GM23338 (cell line): Measurements from ENCODE around the gene SPEF1. TPM values are rescaled to one million over a fixed set of nuclear protein-coding genes. Genes with fewer than 3 reads are reported as not detected.

ENCODE experiments used
- ATAC-seq: fragments of 200-7000 bp; cut with Tn5 transposase; 3 replicates; pipeline ENCODE4 v1.9.1; 2020
- DNase-seq: peaks from one replicate; pipeline ENCODE4 v3.0.0-alpha.2; 2015; ENCODE audit warnings: low spot score
- H2AFZ ChIP-seq: fragments of 200-600 bp; sonication (generic); 2 replicates; pipeline ENCODE4 v1.8.0; 2016; ENCODE audit warnings: antibody characterized with exemption, mild to moderate bottlenecking, moderate library complexity
- H3F3A ChIP-seq: fragments of 200-600 bp; sonication (generic); replicated peaks from 2 replicates; pipeline ENCODE4 v1.8.0; 2017; ENCODE audit warnings: antibody characterized with exemption, mixed run types, low read depth
- H3K27ac ChIP-seq: fragments of 200-600 bp; sonication (generic); 2 replicates; pipeline ENCODE4 v1.6.1; 2016; ENCODE audit warnings: low read depth
- H3K27me3 ChIP-seq: fragments of 200-600 bp; sonication (generic); 2 replicates; pipeline ENCODE4 v1.8.0; 2016; ENCODE audit warnings: mild to moderate bottlenecking, mixed run types, moderate library complexity; ENCODE audit not compliant: insufficient read depth
- H3K36me3 ChIP-seq: fragments of 200-600 bp; sonication (generic); 2 replicates; pipeline ENCODE4 v1.8.0; 2016; ENCODE audit warnings: mild to moderate bottlenecking; ENCODE audit not compliant: insufficient read depth
- H3K4me1 ChIP-seq: fragments of 200-600 bp; sonication (generic); 2 replicates; pipeline ENCODE4 v1.8.0; 2016; ENCODE audit warnings: mild to moderate bottlenecking, moderate library complexity; ENCODE audit not compliant: insufficient read depth
- H3K4me2 ChIP-seq: fragments of 200-600 bp; sonication (generic); 2 replicates; pipeline ENCODE4 v1.7.1; 2017; ENCODE audit warnings: mixed run types
- H3K4me3 ChIP-seq: fragments of 200-600 bp; sonication (generic); 2 replicates; pipeline ENCODE4 v1.6.1; 2016; ENCODE audit warnings: mixed run types
- H3K79me2 ChIP-seq: fragments of 200-600 bp; sonication (generic); replicated peaks from 2 replicates; pipeline ENCODE4 v1.8.0; 2017; ENCODE audit warnings: mild to moderate bottlenecking; ENCODE audit not compliant: insufficient read depth
- H3K9me2 ChIP-seq: fragments of 200-600 bp; sonication (generic); 2 replicates; pipeline ENCODE4 v1.8.0; 2017; ENCODE audit not compliant: insufficient read depth
- H4K20me1 ChIP-seq: fragments of 200-600 bp; sonication (generic); replicated peaks from 2 replicates; pipeline ENCODE4 v1.8.0; 2017; ENCODE audit warnings: mild to moderate bottlenecking; ENCODE audit not compliant: insufficient read depth
- H3K27ac Mint-ChIP-seq: 2 replicates; pipeline ENCODE4 v1.8.0; 2020; ENCODE audit warnings: inconsistent platforms, mild to moderate bottlenecking, moderate library complexity, mixed read lengths
- H3K27me3 Mint-ChIP-seq: 3 replicates; pipeline ENCODE4 v1.8.0; 2022; ENCODE audit warnings: low read depth, mild to moderate bottlenecking, moderate library complexity, mixed read lengths, inconsistent platforms; ENCODE audit not compliant: insufficient read depth, poor library complexity
- H3K36me3 Mint-ChIP-seq: 3 replicates; pipeline ENCODE4 v1.8.0; 2021; ENCODE audit warnings: low read depth, mild to moderate bottlenecking, inconsistent platforms, moderate library complexity, mixed read lengths
- H3K4me1 Mint-ChIP-seq: 3 replicates; pipeline ENCODE4 v1.8.0; 2020; ENCODE audit warnings: mild to moderate bottlenecking, inconsistent platforms, mixed read lengths
- H3K4me3 Mint-ChIP-seq: 3 replicates; pipeline ENCODE4 v1.8.0; 2021; ENCODE audit warnings: moderate library complexity, mild to moderate bottlenecking, inconsistent platforms, mixed read lengths
- H3K9me3 Mint-ChIP-seq: 3 replicates; pipeline ENCODE4 v1.8.0; 2020; ENCODE audit warnings: moderate library complexity, mild to moderate bottlenecking, inconsistent platforms, mixed read lengths
- CREB1 ChIP-seq: fragments of 250-450 bp; sonication (Bioruptor Pico); IDR thresholded peaks from 2 replicates; pipeline ENCODE4 v1.5.0; 2020; ENCODE audit warnings: low read depth, mild to moderate bottlenecking, moderate library complexity
- CTCF ChIP-seq, 2 experiments: fragments of 200-600 bp in 1 of 2; sonication (generic) in 1 of 2; conservative IDR thresholded peaks; 2 replicates each; pipeline versions ENCODE4 v1.5.1 to v1.6.1; 2016 to 2017; ENCODE audit warnings: antibody characterized with exemption in 2 of 2, low read depth in 2 of 2, mild to moderate bottlenecking in 2 of 2, moderate library complexity in 1 of 2
- ETS1 ChIP-seq: IDR thresholded peaks from 2 replicates; pipeline ENCODE4 v1.6.1; 2016; ENCODE audit warnings: antibody characterized with exemption
- EZH2 ChIP-seq: fragments of 200-600 bp; sonication (generic); IDR thresholded peaks from one replicate; pipeline ENCODE4 v1.8.0; 2017; ENCODE audit warnings: antibody characterized with exemption, mild to moderate bottlenecking, low read depth; ENCODE audit not compliant: unreplicated experiment
- EZH2phosphoT487 ChIP-seq: fragments of 200-600 bp; sonication (generic); IDR thresholded peaks from one replicate; pipeline ENCODE4 v1.8.1; 2018; ENCODE audit warnings: antibody characterized with exemption; ENCODE audit not compliant: unreplicated experiment
- JUNB ChIP-seq: IDR thresholded peaks from one replicate; pipeline ENCODE4 v1.6.1; 2016; ENCODE audit warnings: antibody characterized with exemption; ENCODE audit not compliant: unreplicated experiment
- NANOG ChIP-seq: IDR thresholded peaks from 2 replicates; pipeline ENCODE4 v1.6.1; 2016; ENCODE audit warnings: antibody characterized with exemption, borderline replicate concordance
- POLR2AphosphoS5 ChIP-seq: IDR thresholded peaks from 2 replicates; pipeline ENCODE4 v1.6.1; 2016; ENCODE audit warnings: antibody characterized with exemption, low read depth
- REST ChIP-seq: IDR thresholded peaks from one replicate; pipeline ENCODE4 v1.6.1; 2018; ENCODE audit warnings: antibody characterized with exemption; ENCODE audit not compliant: unreplicated experiment
- STAT1 ChIP-seq: IDR thresholded peaks from one replicate; pipeline ENCODE4 v1.6.1; 2016; ENCODE audit warnings: antibody characterized with exemption; ENCODE audit not compliant: unreplicated experiment
- ZNF114 ChIP-seq: fragments of 250-450 bp; sonication (Bioruptor Pico); IDR thresholded peaks from 2 replicates; pipeline ENCODE4 v1.5.0; 2020; ENCODE audit warnings: mild to moderate bottlenecking, moderate library complexity
- ZNF331 ChIP-seq: fragments of 250-450 bp; sonication (Bioruptor Pico); IDR thresholded peaks from 2 replicates; pipeline ENCODE4 v1.5.0; 2020; ENCODE audit warnings: low read depth, mild to moderate bottlenecking, moderate library complexity
- ZNF462 ChIP-seq: fragments of 250-450 bp; sonication (Bioruptor Pico); IDR thresholded peaks from 2 replicates; pipeline ENCODE4 v1.5.0; 2020; ENCODE audit warnings: mild to moderate bottlenecking, moderate library complexity
- polyA plus RNA-seq: library from polyadenylated mRNA; unstranded; fragments of >200 nt; fragmentation: Nextera tagmentation; extraction: Ambion mirVana; gene quantifications from 2 replicates; pipeline ENCODE4 v1.2.1, GENCODE V29; 2016
- total RNA-seq: library from RNA; depleted of rRNA; stranded (reverse); fragments of >200 nt; shearing (Covaris generic); gene quantifications from 2 replicates; pipeline ENCODE4 v1.2.3, GENCODE V29; 2014

Gene SPEF1
- total and polyA plus RNA-seq, 2 experiments from 2014 or later: 0.68 to 0.69 TPM

- H3K27me3 Mint-ChIP-seq: peaks cover 34% of the 10 kb centered on the region
- no peak for TF ChIP-seq EZH2phosphoT487
- no peak for TF ChIP-seq REST
- TF ChIP-seq ZNF462 (CRISPR knock-in tag): no peak
- no peak for TF ChIP-seq ZNF331 (CRISPR knock-in tag)
- no peak for TF ChIP-seq JUNB
- TF ChIP-seq EZH2: no peak
- TF ChIP-seq CREB1 (CRISPR knock-in tag): no peak
- TF ChIP-seq STAT1: no peak
- no peak for TF ChIP-seq ZNF114 (CRISPR knock-in tag)
- no peak for TF ChIP-seq CTCF (conservative IDR thresholded peaks at IDR 0.05; ENCODE audit: low read depth in 2 of 2)
- no peak for TF ChIP-seq NANOG
- no peak for TF ChIP-seq ETS1
- TF ChIP-seq POLR2AphosphoS5: no peak
- H3K27me3 ChIP-seq: peaks cover 28% of the 10 kb centered on the region
Observed at GRCh38 chr20:3748073-3748472, 33.2 kb downstream of the SPEF1 start.

More at GRCh38 chr20:3748073-3748472, 33.2 kb downstream of the SPEF1 start:
- ATAC-seq (no peak), DNase-seq (no peak)
- Histone ChIP-seq H3K27ac (no peak overlapping the region), H3K79me2 (no peaks in the 10 kb centered on the region), H3F3A (peaks cover 14% of the 10 kb centered on the region), H3K4me1 (peaks cover 17% of the 10 kb centered on the region; the same call in 1 of the 2 replicates), H3K9me2 (no peaks in the 10 kb centered on the region), H3K4me3 (no peak overlapping the region), H3K4me2 (no peak overlapping the region), H2AFZ (no peak overlapping the region), H3K36me3 (no peaks in the 10 kb centered on the region), H4K20me1 (peaks cover 11% of the 10 kb centered on the region; the same call in 1 of the 2 replicates)
- Mint-ChIP-seq H3K36me3 (no peaks in the 10 kb centered on the region; the same call in 2 of the 3 replicates), H3K4me1 (peaks cover 26% of the 10 kb centered on the region), H3K4me3 (no peak overlapping the region), H3K9me3 (peaks cover 4% of the 10 kb centered on the region; the same call in 1 of the 3 replicates), H3K27ac (no peak overlapping the region)
